Limb (tissue), 2 donors: ENCODE data around the gene GCKR.
"Not testable (repeated sequence)": the region's sequence is repeated elsewhere in the genome, so short reads cannot be mapped to it uniquely, and the experiment has no call there.

Experiments used
- DNase-seq, 2 donors: peaks; one replicate each; pipeline ENCODE4 v3.0.0-alpha.2; 2016; ENCODE audit errors: extremely low spot score in 2 of 2

Gene GCKR

GRCh38 chr2:27507293-27507692, 10.7 kb downstream of the GCKR start:
- DNase-seq = no peak

- no peak for DNase-seq
These were observed 12.7 kb downstream of the GCKR start for GRCh38 chr2:27509326-27509725.

- no peak for DNase-seq
These were observed 21.6 kb downstream of the GCKR start for GRCh38 chr2:27518113-27518781.

GRCh38 chr2:27518782-27519113, 22.1 kb downstream of the GCKR start:
- DNase-seq = no peak

- DNase-seq = no peak
These were observed 23.7 kb downstream of the GCKR start for GRCh38 chr2:27520316-27520715.

GRCh38 chr2:27522400-27522945, 25.8 kb downstream of the GCKR start:
- DNase-seq = no peak

- DNase-seq = no peak
These were observed 30.5 kb downstream of the GCKR start for GRCh38 chr2:27527182-27527581.

GRCh38 chr2:27531983-27532382, 35.3 kb downstream of the GCKR start:
- DNase-seq = no peak

- DNase-seq = no peak
These were observed 40.6 kb downstream of the GCKR start for GRCh38 chr2:27537287-27537686.

- not testable (repeated sequence) for DNase-seq
These were observed 42.3 kb downstream of the GCKR start for GRCh38 chr2:27538839-27539450.

- DNase-seq = not testable (repeated sequence)
These were observed 43.0 kb downstream of the GCKR start for GRCh38 chr2:27539649-27540048.

GRCh38 chr2:27544143-27544821, 47.6 kb downstream of the GCKR start:
- no peak for DNase-seq

- DNase-seq = no peak
These were observed 48.9 kb downstream of the GCKR start for GRCh38 chr2:27545348-27546141.

GRCh38 chr2:27549303-27549702, 52.7 kb downstream of the GCKR start:
- no peak for DNase-seq

GRCh38 chr2:27551514-27551913, 54.9 kb downstream of the GCKR start:
- no peak for DNase-seq

- DNase-seq = no peak
These were observed 56.3 kb downstream of the GCKR start for GRCh38 chr2:27552941-27553340.

GRCh38 chr2:27554451-27554850, 57.8 kb downstream of the GCKR start:
- not testable (repeated sequence) for DNase-seq

- no peak for DNase-seq
These were observed 62.6 kb downstream of the GCKR start for GRCh38 chr2:27559228-27559627.

GRCh38 chr2:27561060-27561459, 64.4 kb downstream of the GCKR start:
- DNase-seq = no peak

GRCh38 chr2:27566628-27567027, 70.0 kb downstream of the GCKR start:
- no peak for DNase-seq

GRCh38 chr2:27569398-27569797, 72.8 kb downstream of the GCKR start:
- DNase-seq = no peak

- no peak for DNase-seq
These were observed 74.6 kb downstream of the GCKR start for GRCh38 chr2:27571197-27571596.
